Brain pericyte (primary cell): ENCODE data around the gene CERS6.
"Not testable (repeated sequence)": the region's sequence is repeated elsewhere in the genome, so short reads cannot be mapped to it uniquely, and the experiment has no call there.

ENCODE experiments used
- DNase-seq: peaks from one replicate; pipeline ENCODE4 v3.0.0-alpha.2; 2012; ENCODE audit warnings: low read depth, low spot score

Gene CERS6

GRCh38 chr2:168639018-168639417 is 182.9 kb downstream of the CERS6 start:
- DNase-seq: no peak

- DNase-seq: no peak
These were observed 183.4 kb downstream of the CERS6 start for GRCh38 chr2:168639441-168639898.

DNA sequence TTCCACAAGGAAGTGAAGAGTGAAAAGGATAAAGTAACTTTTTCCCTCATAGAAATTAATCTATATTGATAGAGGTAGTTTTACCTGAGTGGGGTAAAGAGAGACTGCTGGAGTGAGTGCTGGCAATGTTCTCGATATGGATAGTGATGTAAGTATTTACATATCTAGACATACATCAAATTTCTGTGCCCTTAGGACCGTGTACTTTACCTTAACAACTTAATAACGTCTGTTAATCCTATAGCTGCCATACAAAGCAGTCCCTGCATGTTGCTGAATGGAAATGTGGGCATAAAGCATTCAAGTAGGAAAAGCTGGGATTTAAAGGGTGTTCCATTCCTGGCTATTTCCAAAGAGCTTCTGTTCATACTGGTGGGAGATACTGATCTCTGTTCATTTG is 184.0 kb downstream of the CERS6 start:
- DNase-seq: no peak

DNA sequence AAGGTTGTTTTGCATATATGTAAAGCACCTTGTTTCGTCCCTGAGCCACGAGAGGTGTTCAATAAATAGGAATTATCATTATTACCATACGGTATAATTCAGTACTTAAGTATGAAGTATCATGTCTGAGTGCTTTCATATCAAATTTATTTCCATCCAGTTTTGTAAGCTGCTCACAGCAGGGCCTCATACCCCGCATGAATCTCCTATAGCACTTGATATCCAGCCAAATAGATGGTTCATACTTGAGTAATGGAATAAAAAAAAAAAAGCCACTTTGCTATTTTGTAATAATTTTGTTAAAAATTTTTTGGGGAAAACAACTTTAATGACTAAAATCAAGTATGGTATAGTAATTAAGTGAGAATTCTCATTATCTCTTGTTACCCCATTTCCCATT is 185.6 kb downstream of the CERS6 start:
- no peak for DNase-seq

GRCh38 chr2:168642873-168643272 is 186.8 kb downstream of the CERS6 start:
- no peak for DNase-seq

DNA sequence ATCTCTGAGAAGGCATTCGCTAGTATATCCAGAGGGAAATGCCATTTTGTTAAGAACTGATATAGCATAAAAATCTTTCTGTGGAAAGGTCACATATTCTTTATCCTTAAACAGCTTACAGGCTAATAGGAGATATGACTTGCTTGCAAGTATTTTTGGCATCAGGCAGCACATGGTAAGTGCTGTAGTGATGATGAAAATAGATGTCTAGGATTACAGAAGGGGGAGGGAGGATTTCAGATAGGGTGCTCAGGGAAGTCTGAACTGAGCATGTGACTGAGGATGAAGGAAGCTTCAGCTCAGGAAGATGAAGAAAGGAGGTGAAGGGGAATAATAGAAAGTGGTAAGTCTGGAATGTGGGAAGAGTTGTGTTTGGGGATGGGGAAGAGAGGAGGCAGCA is 187.9 kb downstream of the CERS6 start:
- DNase-seq: no peak

GRCh38 chr2:168645696-168646338 is 189.7 kb downstream of the CERS6 start:
- no peak for DNase-seq

DNA sequence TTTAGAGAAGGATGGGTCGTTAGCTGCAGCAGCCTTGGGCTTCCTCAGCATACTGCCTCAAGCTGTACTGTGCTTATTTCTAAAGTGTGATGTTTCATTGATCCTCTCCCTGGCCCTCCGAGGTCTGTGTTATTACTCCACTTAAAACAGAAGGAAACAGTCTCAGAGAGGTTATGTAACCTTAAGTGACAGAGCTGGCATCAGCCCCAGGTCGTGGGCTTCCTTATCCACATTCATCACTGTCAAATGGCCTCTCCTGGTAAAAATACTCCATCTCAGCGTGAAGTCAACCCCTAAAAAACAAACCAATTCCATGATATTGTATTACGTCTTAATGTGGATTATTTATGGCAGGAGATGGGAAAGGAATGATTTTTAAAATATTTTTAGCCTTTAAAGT is 193.0 kb downstream of the CERS6 start:
- DNase-seq: no peak

GRCh38 chr2:168649562-168649961 is 193.5 kb downstream of the CERS6 start:
- DNase-seq: no peak

GRCh38 chr2:168650139-168650538 is 194.1 kb downstream of the CERS6 start:
- no peak for DNase-seq

DNA sequence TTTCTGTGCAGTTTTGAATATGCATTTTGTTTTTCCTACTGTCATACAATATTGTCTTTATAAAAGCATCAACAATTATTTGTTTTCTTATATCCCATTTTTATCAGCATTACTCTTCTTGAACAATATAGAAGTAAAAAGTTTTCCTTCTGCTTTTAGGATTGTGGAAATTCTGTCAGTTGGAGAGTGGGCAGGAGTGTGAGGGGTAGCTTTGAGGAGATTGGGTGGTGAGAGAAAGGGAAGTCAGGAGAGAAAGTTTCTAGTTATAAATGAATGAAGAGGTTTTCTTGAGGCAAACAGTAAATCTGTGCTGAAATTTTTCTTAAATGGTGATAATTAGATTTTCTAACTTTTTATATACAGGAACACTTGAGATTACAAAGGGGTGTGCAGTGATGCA is 194.7 kb downstream of the CERS6 start:
- no peak for DNase-seq

GRCh38 chr2:168652997-168653921 is 197.2 kb downstream of the CERS6 start:
- no peak for DNase-seq

GRCh38 chr2:168654705-168655104 is 198.6 kb downstream of the CERS6 start:
- no peak for DNase-seq

- DNase-seq: no peak
These were observed 199.1 kb downstream of the CERS6 start for GRCh38 chr2:168655207-168655606.

DNA sequence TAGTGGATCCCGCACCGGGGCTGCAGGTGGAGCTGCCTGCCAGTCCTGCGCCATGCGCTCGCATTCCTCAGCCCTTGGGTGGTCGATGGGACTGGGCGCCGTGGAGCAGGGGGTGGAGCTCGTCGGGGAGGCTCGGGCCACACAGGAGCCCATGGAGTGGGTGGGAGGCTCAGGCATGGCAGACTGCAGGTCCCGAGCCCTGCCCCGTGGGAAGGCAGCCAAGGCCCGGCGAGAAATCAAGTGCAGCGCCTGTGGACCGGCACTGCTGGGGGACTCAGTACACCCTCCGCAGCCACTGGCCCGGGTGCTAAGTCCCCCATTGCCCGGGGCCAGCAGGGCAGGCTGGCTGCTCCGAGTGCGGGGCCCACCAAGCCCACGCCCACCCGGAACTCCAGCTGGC is 201.3 kb downstream of the CERS6 start:
- not testable (repeated sequence) for DNase-seq

DNA sequence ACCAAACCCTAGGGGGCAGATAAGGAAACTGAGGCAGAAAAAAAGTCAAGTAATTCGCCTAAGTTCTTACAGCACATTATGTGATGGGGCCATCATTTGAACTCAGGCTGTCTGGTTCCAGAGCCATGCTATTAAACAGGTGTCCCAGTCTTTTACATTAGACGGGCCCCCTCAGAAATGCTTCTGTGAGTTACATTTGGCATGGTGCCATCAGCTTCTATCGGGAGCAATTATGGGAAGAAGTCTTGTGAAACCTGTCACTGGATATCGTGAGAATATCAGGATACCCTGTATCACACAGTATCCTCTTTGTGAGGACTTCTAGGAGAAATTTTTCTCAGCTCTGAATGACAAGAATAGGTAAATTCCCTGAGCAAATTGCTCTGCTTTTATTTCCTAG is 202.6 kb downstream of the CERS6 start:
- DNase-seq: no peak

GRCh38 chr2:168660870-168661862 is 205.1 kb downstream of the CERS6 start:
- DNase-seq: no peak

GRCh38 chr2:168661863-168662256 is 205.8 kb downstream of the CERS6 start:
- no peak for DNase-seq

GRCh38 chr2:168662651-168663208 is 206.7 kb downstream of the CERS6 start:
- no peak for DNase-seq

DNA sequence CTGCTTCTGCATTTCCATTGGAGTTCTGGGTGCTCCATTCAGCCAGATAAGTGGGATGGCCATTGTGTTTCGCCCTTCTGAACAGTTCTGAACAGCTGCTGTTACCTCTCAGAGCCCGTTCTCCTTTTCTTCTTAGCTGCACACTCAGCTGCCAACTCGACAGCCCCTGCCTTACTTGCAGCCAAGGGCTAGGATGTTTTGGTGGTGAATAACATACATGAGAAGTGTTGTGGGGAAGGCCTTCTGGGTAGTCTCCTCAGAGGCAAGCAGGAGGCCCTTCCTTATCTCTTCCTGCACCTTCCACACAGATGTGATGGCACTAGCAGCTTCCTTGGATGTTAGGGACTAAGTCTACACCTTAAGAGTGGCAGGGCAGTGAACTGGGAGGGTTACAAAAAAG is 207.9 kb downstream of the CERS6 start:
- no peak for DNase-seq

- DNase-seq: not testable (repeated sequence)
These were observed 208.6 kb downstream of the CERS6 start for GRCh38 chr2:168664715-168665114.
